HEK293 (cell line): ENCODE results near the gene OST4.

ENCODE experiments used
- CTCF ChIP-seq: fragments of 450-650 bp; formaldehyde crosslinking; IDR thresholded peaks from 2 replicates; pipeline ENCODE4 v1.5.1; 2016; ENCODE audit warnings: missing biosample characterization, missing genetic modification characterization
- PATZ1 ChIP-seq: fragments of 450-650 bp; formaldehyde crosslinking; IDR thresholded peaks from 2 replicates; pipeline ENCODE4 v1.5.1; 2016; ENCODE audit warnings: missing biosample characterization, missing genetic modification characterization
- SALL2 ChIP-seq: fragments of 450-650 bp; formaldehyde crosslinking; IDR thresholded peaks from 2 replicates; pipeline ENCODE4 v1.5.0; 2017; ENCODE audit warnings: missing biosample characterization, mild to moderate bottlenecking, missing genetic modification characterization, borderline replicate concordance
- ZBTB7A ChIP-seq: fragments of 450-650 bp; formaldehyde crosslinking; IDR thresholded peaks from 2 replicates; pipeline ENCODE4 v1.5.1; 2016; ENCODE audit warnings: low read depth, missing biosample characterization, missing genetic modification characterization
- ZEB2 ChIP-seq: fragments of 450-650 bp; formaldehyde crosslinking; IDR thresholded peaks from 2 replicates; pipeline ENCODE4 v1.5.1; 2016; ENCODE audit warnings: missing biosample characterization, missing genetic modification characterization
- ZNF223 ChIP-seq: fragments of 450-650 bp; formaldehyde crosslinking; IDR thresholded peaks from 2 replicates; pipeline ENCODE4 v1.5.1; 2016; ENCODE audit warnings: missing biosample characterization, missing genetic modification characterization
- ZNF596 ChIP-seq: fragments of 450-650 bp; IDR thresholded peaks from 2 replicates; pipeline ENCODE4 v1.5.0; 2018; ENCODE audit warnings: missing biosample characterization, mild to moderate bottlenecking, missing genetic modification characterization, moderate library complexity

GRCh38 chr2:27053776-27054175 lies 17.7 kb downstream of the OST4 start:
- TF ChIP-seq ZNF223 (tag by site-specific recombination) (no peak), CTCF (no peak), SALL2 (tag by site-specific recombination) (no peak), ZEB2 (tag by site-specific recombination) (no peak), ZNF596 (tag by site-specific recombination) (no peak), PATZ1 (tag by site-specific recombination) (no peak), ZBTB7A (no peak)
